ENCODE data around the gene ADGRD1. TPM values are rescaled to one million over a fixed set of nuclear protein-coding genes. Genes with fewer than 3 reads are reported as not detected.

ADGRD1 gene
- total and polyA plus RNA-seq, 7 donors: 0.46 to 22.5 (median 7.2) TPM

DNA sequence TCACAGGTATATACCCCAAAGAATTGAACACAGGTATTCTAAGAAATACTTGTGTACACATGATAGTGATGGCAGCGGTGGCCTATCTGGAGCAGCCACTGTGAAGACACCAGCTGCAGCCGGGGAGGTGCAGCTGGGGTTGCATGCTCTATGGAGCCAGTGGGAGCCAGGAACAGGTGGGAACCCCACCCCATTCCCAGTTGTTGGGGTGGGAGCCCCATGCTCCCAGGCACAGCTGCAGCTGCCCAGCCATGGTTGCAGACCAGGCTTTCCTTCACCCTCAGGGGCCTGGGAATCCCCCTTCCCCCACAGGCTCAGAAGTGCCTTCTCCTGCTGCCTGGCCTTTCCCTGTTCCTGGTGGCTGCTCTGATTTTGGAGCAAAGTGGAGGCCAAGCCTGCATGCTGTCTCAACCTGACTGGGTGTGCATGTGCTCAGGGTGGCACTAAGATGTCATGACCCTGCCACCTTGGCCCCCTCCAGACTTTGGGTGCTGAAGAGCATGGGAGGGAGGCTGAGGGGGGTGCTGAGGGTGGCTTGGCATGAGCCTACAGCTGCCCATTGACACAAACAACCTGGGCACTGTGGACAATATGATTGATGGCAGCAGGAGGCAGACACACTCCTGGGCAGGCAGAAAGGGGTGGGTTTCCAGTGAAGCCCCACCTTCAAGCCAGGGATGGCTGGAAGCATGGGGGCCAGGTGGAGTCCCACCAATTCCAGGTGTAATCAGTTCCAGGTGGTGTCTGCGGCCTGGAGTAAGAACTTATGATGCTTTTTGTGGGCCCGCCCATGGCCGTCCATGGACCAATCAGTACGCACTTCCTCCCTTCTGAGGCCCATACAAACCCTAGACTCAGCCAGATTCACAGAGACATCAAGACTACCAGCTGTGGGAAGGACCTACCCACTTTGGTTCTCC, 234.7 kb downstream of the ADGRD1 start:
- intact Hi-C loops (cut with DNase I): no loop called here
- no peaks in the 10 kb centered on the region for H3K36me3 ChIP-seq
- TF ChIP-seq POLR2AphosphoS5 (IDR thresholded peaks at IDR 0.05) (no peak), POLR2A (IDR thresholded peaks at IDR 0.05) (no peak), EP300 (IDR thresholded peaks at IDR 0.05) (no peak)
- TF ChIP-seq, protein P1, sequence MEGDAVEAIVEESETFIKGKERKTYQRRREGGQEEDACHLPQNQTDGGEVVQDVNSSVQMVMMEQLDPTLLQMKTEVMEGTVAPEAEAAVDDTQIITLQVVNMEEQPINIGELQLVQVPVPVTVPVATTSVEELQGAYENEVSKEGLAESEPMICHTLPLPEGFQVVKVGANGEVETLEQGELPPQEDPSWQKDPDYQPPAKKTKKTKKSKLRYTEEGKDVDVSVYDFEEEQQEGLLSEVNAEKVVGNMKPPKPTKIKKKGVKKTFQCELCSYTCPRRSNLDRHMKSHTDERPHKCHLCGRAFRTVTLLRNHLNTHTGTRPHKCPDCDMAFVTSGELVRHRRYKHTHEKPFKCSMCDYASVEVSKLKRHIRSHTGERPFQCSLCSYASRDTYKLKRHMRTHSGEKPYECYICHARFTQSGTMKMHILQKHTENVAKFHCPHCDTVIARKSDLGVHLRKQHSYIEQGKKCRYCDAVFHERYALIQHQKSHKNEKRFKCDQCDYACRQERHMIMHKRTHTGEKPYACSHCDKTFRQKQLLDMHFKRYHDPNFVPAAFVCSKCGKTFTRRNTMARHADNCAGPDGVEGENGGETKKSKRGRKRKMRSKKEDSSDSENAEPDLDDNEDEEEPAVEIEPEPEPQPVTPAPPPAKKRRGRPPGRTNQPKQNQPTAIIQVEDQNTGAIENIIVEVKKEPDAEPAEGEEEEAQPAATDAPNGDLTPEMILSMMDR (IDR thresholded peaks at IDR 0.05): no peak
- no peak overlapping the region for H3K27ac ChIP-seq
- no peak for DNase-seq
- H3K4me1 ChIP-seq: no peaks in the 10 kb centered on the region
- no peak overlapping the region for H3K4me3 ChIP-seq
- WGBS, 2 donors: 93 to 96% methylated on average over 6 of the region's 6 CpGs
- peaks cover 0 to 6% (median 0%) of the 10 kb centered on the region in 3 donors for H3K27me3 ChIP-seq
- peaks cover 0 to 4% (median 0%) of the 10 kb centered on the region in 4 donors for H3K9me3 ChIP-seq

- no peak for DNase-seq
These were observed 236.1 kb downstream of the ADGRD1 start for GRCh38 chr12:131189781-131190180.

DNA sequence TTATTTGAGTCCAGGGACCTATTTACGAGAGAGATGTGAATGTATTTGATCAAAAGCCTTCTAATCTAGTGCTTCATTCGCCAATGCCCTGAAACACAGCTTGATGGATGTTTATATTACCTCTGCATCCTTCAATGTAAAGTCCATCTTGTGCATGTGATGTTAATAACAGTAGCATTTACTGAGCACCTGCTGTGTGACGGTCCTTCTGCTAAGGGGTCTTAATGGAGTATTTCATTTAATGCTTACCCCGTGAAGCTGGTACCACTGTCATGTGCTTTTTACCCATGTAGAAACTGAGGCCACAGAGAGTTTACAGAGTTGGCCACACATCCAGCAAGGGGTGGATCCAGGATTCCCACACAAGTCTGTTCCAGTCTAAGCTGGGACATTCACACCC, 237.3 kb downstream of the ADGRD1 start:
- no peak overlapping the region for H3K4me3 ChIP-seq
- intact Hi-C loops (cut with DNase I): no loop called here
- 71 to 85% methylated on average over 4 of the region's 4 CpGs for WGBS, 2 donors
- no peak for DNase-seq
- peaks cover 0 to 8% (median 0%) of the 10 kb centered on the region in 3 donors for H3K27me3 ChIP-seq
- no peak overlapping the region for H3K27ac ChIP-seq
- H3K4me1 ChIP-seq: no peaks in the 10 kb centered on the region
- no peaks in the 10 kb centered on the region for H3K9me3 ChIP-seq
- no peaks in the 10 kb centered on the region for H3K36me3 ChIP-seq
- TF ChIP-seq, protein P1 (IDR thresholded peaks at IDR 0.05): no peak
- TF ChIP-seq POLR2AphosphoS5 (IDR thresholded peaks at IDR 0.05) (no peak), EP300 (IDR thresholded peaks at IDR 0.05) (no peak)

More at GRCh38 chr12:131189781-131190180, 236.1 kb downstream of the ADGRD1 start:
- H3K36me3 ChIP-seq: no peaks in the 10 kb centered on the region
- 82 to 90% methylated on average over 1 of the region's 1 CpG for WGBS, 2 donors
- no peaks in the 10 kb centered on the region for H3K9me3 ChIP-seq
- peaks cover 0 to 8% (median 0%) of the 10 kb centered on the region in 3 donors for H3K27me3 ChIP-seq
- intact Hi-C loops (cut with DNase I): no loop called here
- H3K4me1 ChIP-seq: no peaks in the 10 kb centered on the region
- no peak overlapping the region for H3K4me3 ChIP-seq
- no peak overlapping the region for H3K27ac ChIP-seq
- TF ChIP-seq POLR2AphosphoS5 (IDR thresholded peaks at IDR 0.05) (no peak), POLR2A (IDR thresholded peaks at IDR 0.05) (no peak), EP300 (IDR thresholded peaks at IDR 0.05) (no peak)
- TF ChIP-seq, protein P1 (IDR thresholded peaks at IDR 0.05): no peak

Small RNAs within 50 kb of the gene (small RNA-seq; reads per million reads assigned to genes)
- gene RF00019: 0 reads per million in 3 donors

Other genes with a start within 250 kb of the ADGRD1 start
- gene RIMBP2, start 237.6 kb upstream of the ADGRD1 start, total RNA-seq: 1 to 10 TPM; 1.2 to 5.5 (median 2.7) TPM
- 1 to 10 TPM in 1 of 3 donors, under 1 TPM in 2; under 0.01 to 1.7 (median 0.23) TPM for gene RIMBP2, start 237.6 kb upstream of the ADGRD1 start, polyA plus RNA-seq
- gene STX2, start 114.7 kb upstream of the ADGRD1 start, total RNA-seq: 10 to 100 TPM; 39.2 to 61.2 (median 44.2) TPM
- 1 to 10 TPM; 2.8 to 5.9 (median 3.6) TPM for gene STX2, start 114.7 kb upstream of the ADGRD1 start, polyA plus RNA-seq
- 100 to 1,000 TPM; 160 to 186 (median 180) TPM for gene RAN, start 81.8 kb upstream of the ADGRD1 start, total RNA-seq
- 100 to 1,000 TPM; 258 to 509 (median 321) TPM for gene RAN, start 81.8 kb upstream of the ADGRD1 start, polyA plus RNA-seq